CD14-positive monocyte (primary cell): ENCODE measurements around the gene B4GALT2. TPM values are rescaled to one million over a fixed set of nuclear protein-coding genes. Genes with fewer than 3 reads are reported as not detected.

Source experiments
- DNase-seq, 3 donors: peaks; one replicate each; pipeline ENCODE4 v3.0.0-alpha.2; 2011 to 2022
- H2AFZ ChIP-seq: 2 replicates; pipeline ENCODE4 v1.6.0; 2012; ENCODE audit warnings: mild to moderate bottlenecking, low read depth, low read length, inconsistent platforms; ENCODE audit not compliant: insufficient read depth, poor library complexity, severe bottlenecking
- H3K27ac ChIP-seq, 2 donors: 1 replicate in 1 of 2; 2 replicates in 1 of 2; pipeline ENCODE4 v1.5.1; 2012 to 2013; ENCODE audit warnings: low read length in 2 of 2, control low read depth in 1 of 2, inconsistent platforms in 1 of 2, low read depth in 1 of 2, mild to moderate bottlenecking in 1 of 2
- H3K27me3 ChIP-seq, 2 donors: one replicate each; pipeline versions ENCODE4 v1.6.0 to v1.6.1; 2011 to 2013; ENCODE audit warnings: low read length in 2 of 2; ENCODE audit not compliant: control insufficient read depth in 2 of 2, insufficient read depth in 2 of 2
- H3K36me3 ChIP-seq, 2 donors: replicated peaks in 1 of 2; 1 replicate in 1 of 2; 2 replicates in 1 of 2; pipeline versions ENCODE4 v1.5.1 to v1.6.1; 2012 to 2013; ENCODE audit warnings: low read length in 2 of 2, control low read depth in 1 of 2, inconsistent platforms in 1 of 2, mild to moderate bottlenecking in 1 of 2; ENCODE audit not compliant: insufficient read depth in 2 of 2, control insufficient read depth in 1 of 2
- H3K4me1 ChIP-seq, 2 donors: 1 replicate in 1 of 2; 2 replicates in 1 of 2; pipeline versions ENCODE4 v1.5.1 to v1.6.1; 2012 to 2013; ENCODE audit warnings: low read length in 2 of 2, control low read depth in 1 of 2, inconsistent platforms in 1 of 2, mild to moderate bottlenecking in 1 of 2, moderate library complexity in 1 of 2; ENCODE audit not compliant: insufficient read depth in 2 of 2, control insufficient read depth in 1 of 2
- H3K4me2 ChIP-seq: replicated peaks from 2 replicates; pipeline ENCODE3; 2012; ENCODE audit warnings: low read length, moderate library complexity, mild to moderate bottlenecking; ENCODE audit not compliant: poor library complexity, severe bottlenecking; ENCODE audit errors: extremely low read depth
- H3K4me3 ChIP-seq, 3 experiments: fragments of 200-600 bp in 1 of 3; sonication (generic) in 1 of 3; replicated peaks in 1 of 3; 1 replicate in 2 of 3; 2 replicates in 1 of 3; pipeline ENCODE4 v1.5.1; 2011 to 2013; ENCODE audit warnings: low read length in 3 of 3, mild to moderate bottlenecking in 3 of 3, control low read depth in 2 of 3, low read depth in 2 of 3, inconsistent platforms in 1 of 3, moderate library complexity in 1 of 3
- H3K79me2 ChIP-seq: 2 replicates; pipeline ENCODE4 v1.6.0; 2012; ENCODE audit warnings: mild to moderate bottlenecking, control low read depth, inconsistent platforms, low read length, moderate library complexity; ENCODE audit not compliant: insufficient read depth
- H3K9ac ChIP-seq: 2 replicates; pipeline ENCODE4 v1.6.0; 2017; ENCODE audit warnings: low read length, mild to moderate bottlenecking; ENCODE audit not compliant: insufficient read depth, poor library complexity, severe bottlenecking
- H3K9me3 ChIP-seq, 2 donors: replicated peaks in 1 of 2; 1 replicate in 1 of 2; 2 replicates in 1 of 2; pipeline versions ENCODE4 v1.5.1 to v1.6.1; 2012 to 2013; ENCODE audit warnings: low read length in 2 of 2, control low read depth in 1 of 2; ENCODE audit not compliant: control insufficient read depth in 1 of 2, insufficient read depth in 1 of 2
- H4K20me1 ChIP-seq: 2 replicates; pipeline ENCODE4 v1.6.0; 2012; ENCODE audit warnings: mild to moderate bottlenecking, low read length, control low read depth, moderate library complexity; ENCODE audit not compliant: insufficient read depth
- H3K27ac Mint-ChIP-seq, 7 donors: one replicate each; pipeline ENCODE4 v1.8.0; 2020; ENCODE audit warnings: mild to moderate bottlenecking in 7 of 7, mixed read lengths in 7 of 7, moderate library complexity in 6 of 7, inconsistent platforms in 2 of 7
- H3K27me3 Mint-ChIP-seq, 3 donors: one replicate each; pipeline ENCODE4 v1.8.0; 2021 to 2022; ENCODE audit warnings: low read depth in 3 of 3, mild to moderate bottlenecking in 3 of 3, mixed read lengths in 3 of 3, moderate library complexity in 3 of 3, inconsistent platforms in 1 of 3
- H3K36me3 Mint-ChIP-seq, 2 donors: one replicate each; pipeline ENCODE4 v1.8.0; 2020; ENCODE audit warnings: mixed read lengths in 2 of 2, inconsistent platforms in 1 of 2, mild to moderate bottlenecking in 1 of 2
- H3K4me1 Mint-ChIP-seq: one replicate; pipeline ENCODE4 v1.8.0; 2020; ENCODE audit warnings: mild to moderate bottlenecking, mixed read lengths
- H3K4me3 Mint-ChIP-seq, 2 donors: one replicate each; pipeline ENCODE4 v1.8.0; 2020; ENCODE audit warnings: mild to moderate bottlenecking in 2 of 2, mixed read lengths in 2 of 2, moderate library complexity in 1 of 2
- H3K9me3 Mint-ChIP-seq, 7 donors: one replicate each; pipeline ENCODE4 v1.8.0; 2020 to 2022; ENCODE audit warnings: mixed read lengths in 7 of 7, mild to moderate bottlenecking in 6 of 7, moderate library complexity in 6 of 7, inconsistent platforms in 2 of 7
- CTCF ChIP-seq: fragments of 200-600 bp; IDR thresholded peaks from one replicate; pipeline ENCODE4 v1.8.0; 2022; ENCODE audit warnings: antibody characterized with exemption, mild to moderate bottlenecking
- WGBS: methylation state at CpG from one replicate; pipeline ENCODE4 v1.1.5; 2013; ENCODE audit warnings: missing lambda C conversion rate; ENCODE audit not compliant: insufficient coverage; 5-methylcytosine and 5-hydroxymethylcytosine counted together
- intact Hi-C, 2 donors: fragments of 100-400 bp; cut with micrococcal nuclease; formaldehyde crosslinking; loops; one replicate each; pipeline versions ENCODE4 v1.15.0 to v1.15.1; 2023
- polyA plus RNA-seq, 3 donors: library from polyadenylated mRNA; depleted of rRNA in 1 of 3; unstranded in 2 of 3; stranded (reverse) in 1 of 3; fragments of 300-500 nt in 2 of 3; fragments of >200 nt in 1 of 3; fragmentation: Illumina TruSeq in 2 of 3; gene quantifications; 1 replicate in 2 of 3; 2 replicates in 1 of 3; pipeline ENCODE4 v1.2.3, GENCODE V29; 2012 to 2021

B4GALT2 gene
- polyA plus RNA-seq, 3 donors = 0.30 to 0.35 TPM; not detected in 1

- peak within 1 kb of the TSS; percentile 89 to 96 for H3K4me3 Mint-ChIP-seq
- no peak for TF ChIP-seq CTCF
- Histone ChIP-seq H3K4me2 (peak within 1 kb of the TSS; percentile 92), H3K27ac (peak within 1 kb of the TSS in 1 of 2 donors; percentile 65), H3K4me1 (peaks cover 16 to 27% of the 10 kb centered on the region in 2 donors), H2AFZ (peak within 1 kb of the TSS; percentile 89), H3K9me3 (no peaks in the 10 kb centered on the region), H3K27me3 (no peaks in the 10 kb centered on the region), H3K36me3 (peaks cover 6 to 36% of the 10 kb centered on the region in 2 donors), H3K79me2 (peaks cover 14% of the 10 kb centered on the region), H4K20me1 (peaks cover under 1% of the 10 kb centered on the region), H3K4me3 (peak within 1 kb of the TSS; percentile 54 to 94 (median 63)), H3K9ac (peak within 1 kb of the TSS; percentile 69)
- peaks cover 24% of the 10 kb centered on the region for H3K4me1 Mint-ChIP-seq
- peaks cover 0 to 3% (median 1%) of the 10 kb centered on the region in 3 donors for H3K27me3 Mint-ChIP-seq
- H3K36me3 Mint-ChIP-seq = peaks cover 26 to 29% of the 10 kb centered on the region in 2 donors
- peak; percentile 97 to 98 (median 97) for DNase-seq
- peak within 1 kb of the TSS; percentile 50 to 93 (median 79) for H3K27ac Mint-ChIP-seq
- no peaks in the 10 kb centered on the region for H3K9me3 Mint-ChIP-seq
- intact Hi-C loops = loop anchor here in 1 of 2 donors (10.0 kb wide), 2 partner anchors 315 to 385 kb away; partner anchors contain the start of genes ERI3 and KDM4A
- 1% methylated on average over 28 of the region's 47 CpGs for WGBS
Observed at GRCh38 chr1:43969746-43970466, 9.1 kb upstream of the B4GALT2 start, which contains the start of gene DPH2. Gene DPH2 (plus strand): TSS chr1:43970010. CDS start chr1:43970176, 166 bp downstream.

GRCh38 chr1:43970502-43970901 lies 8.5 kb upstream of the B4GALT2 start:
- peaks cover 24% of the 10 kb centered on the region for H3K4me1 Mint-ChIP-seq
- H3K27ac Mint-ChIP-seq = peak overlapping the region in 4 of 7 donors; percentile 65 to 93 (median 84)
- Histone ChIP-seq H3K79me2 (peaks cover 20% of the 10 kb centered on the region), H3K4me1 (peaks cover 16 to 27% of the 10 kb centered on the region in 2 donors), H3K27ac (peak overlapping the region in 1 of 2 donors; percentile 65), H3K4me3 (peak overlapping the region; percentile 54 to 94 (median 63)), H3K36me3 (peaks cover 6 to 33% of the 10 kb centered on the region in 2 donors), H2AFZ (peak overlapping the region; percentile 89), H3K9me3 (no peaks in the 10 kb centered on the region), H3K27me3 (no peaks in the 10 kb centered on the region), H4K20me1 (peaks cover 6% of the 10 kb centered on the region), H3K4me2 (peak overlapping the region; percentile 92), H3K9ac (peak overlapping the region; percentile 69)
- DNase-seq = no peak
- no peak for TF ChIP-seq CTCF
- peak overlapping the region; percentile 89 to 96 for H3K4me3 Mint-ChIP-seq
- H3K36me3 Mint-ChIP-seq = peaks cover 26 to 31% of the 10 kb centered on the region in 2 donors
- no peaks in the 10 kb centered on the region for H3K9me3 Mint-ChIP-seq
- intact Hi-C loops = loop anchor here in 1 of 2 donors (10.0 kb wide), 2 partner anchors 316 to 384 kb away; partner anchors contain the start of genes ERI3 and KDM4A
- WGBS = 63% methylated on average over 3 of the region's 5 CpGs
- peaks cover 0 to 3% (median 1%) of the 10 kb centered on the region in 3 donors for H3K27me3 Mint-ChIP-seq
